IPS DF 6.9 (cell line): Measurements from ENCODE around the gene DENND5B.
"Not testable (repeated sequence)": the region's sequence is repeated elsewhere in the genome, so short reads cannot be mapped to it uniquely, and the experiment has no call there.

Source experiments
- DNase-seq: peaks from one replicate; pipeline ENCODE4 v3.0.0-alpha.2; 2013; ENCODE audit warnings: low read depth, low spot score
- H3K27ac ChIP-seq: one replicate; pipeline ENCODE4 v1.5.1; 2013; ENCODE audit warnings: low read length, control low read depth
- H3K27me3 ChIP-seq: 2 replicates; pipeline ENCODE4 v1.6.1; 2013; ENCODE audit warnings: mild to moderate bottlenecking, low read length; ENCODE audit not compliant: control insufficient read depth, insufficient read depth
- H3K36me3 ChIP-seq: 2 replicates; pipeline ENCODE4 v1.6.1; 2013; ENCODE audit warnings: low read length; ENCODE audit not compliant: control insufficient read depth, insufficient read depth
- H3K4me1 ChIP-seq: 2 replicates; pipeline ENCODE4 v1.6.1; 2013; ENCODE audit warnings: low read length; ENCODE audit not compliant: control insufficient read depth, insufficient read depth
- H3K4me3 ChIP-seq: 2 replicates; pipeline ENCODE4 v1.5.1; 2013; ENCODE audit warnings: mild to moderate bottlenecking, low read length
- H3K9me3 ChIP-seq: 2 replicates; pipeline ENCODE4 v1.6.1; 2013; ENCODE audit warnings: low read length, inconsistent platforms; ENCODE audit not compliant: control insufficient read depth, insufficient read depth
- WGBS: extraction: QIAGEN DNeasy Blood & Tissue Kit; methylation state at CpG from one replicate; pipeline ENCODE4 v1.1.7; 2013; ENCODE audit warnings: mixed read lengths, missing lambda C conversion rate; ENCODE audit not compliant: insufficient read length, insufficient coverage; 5-methylcytosine and 5-hydroxymethylcytosine counted together

The DENND5B gene

DNA sequence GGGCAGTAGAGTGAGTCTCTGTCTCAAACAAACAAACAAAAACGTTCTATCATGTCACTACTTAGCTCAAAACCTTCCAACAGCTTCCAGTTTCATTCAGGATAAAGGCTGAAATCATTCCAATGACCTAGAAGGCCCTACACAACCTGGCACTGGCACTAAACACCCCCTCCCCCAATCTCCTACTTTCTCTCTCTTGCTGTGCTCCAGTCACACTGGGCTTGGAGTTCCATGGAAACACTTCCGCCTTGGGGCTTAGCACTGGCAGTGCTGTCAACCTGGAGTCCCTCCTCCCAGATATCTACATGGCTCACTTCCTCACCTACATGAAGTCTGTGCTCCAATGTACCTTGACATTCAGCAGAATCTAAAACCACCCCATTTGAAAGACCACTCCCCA lies 199.9 kb downstream of the DENND5B start:
- no peaks in the 10 kb centered on the region for H3K9me3 ChIP-seq
- no CpG with 5 or more reads among the region's 2 CpGs for WGBS

DNA sequence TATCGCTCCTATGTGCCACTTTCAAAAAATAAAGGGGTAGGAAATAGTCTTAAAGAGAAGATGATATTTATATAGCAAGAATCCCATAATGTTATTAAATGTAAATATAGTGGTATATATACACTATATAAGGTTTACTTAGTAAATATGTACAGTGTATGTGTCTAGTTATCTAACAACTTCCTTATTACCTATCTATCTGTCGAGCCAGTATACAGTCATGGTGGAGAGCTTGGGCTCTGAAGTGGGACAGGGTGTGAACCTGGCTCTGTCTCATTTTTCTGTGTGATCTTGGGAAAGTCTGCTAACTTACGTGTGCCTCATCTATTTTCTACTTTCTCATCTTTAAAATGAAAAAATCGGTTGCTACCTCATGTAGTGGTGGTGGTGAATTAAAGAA lies 202.2 kb downstream of the DENND5B start:
- Histone ChIP-seq H3K4me1 (peaks cover 5% of the 10 kb centered on the region; the same call in 1 of the 2 replicates), H3K4me3 (no peak overlapping the region), H3K27me3 (no peaks in the 10 kb centered on the region), H3K36me3 (no peaks in the 10 kb centered on the region), H3K27ac (no peak overlapping the region), H3K9me3 (no peaks in the 10 kb centered on the region)
- DNase-seq, result no peak
- WGBS, result no CpG with 5 or more reads among the region's 4 CpGs

More for the DNA sequence above, 199.9 kb downstream of the DENND5B start:
- no peak overlapping the region for H3K27ac ChIP-seq
- H3K4me3 ChIP-seq, result no peak overlapping the region
- H3K27me3 ChIP-seq, result no peaks in the 10 kb centered on the region
- no peaks in the 10 kb centered on the region for H3K36me3 ChIP-seq
- no peak for DNase-seq
- H3K4me1 ChIP-seq, result peaks cover 2% of the 10 kb centered on the region; the same call in 1 of the 2 replicates

DNA sequence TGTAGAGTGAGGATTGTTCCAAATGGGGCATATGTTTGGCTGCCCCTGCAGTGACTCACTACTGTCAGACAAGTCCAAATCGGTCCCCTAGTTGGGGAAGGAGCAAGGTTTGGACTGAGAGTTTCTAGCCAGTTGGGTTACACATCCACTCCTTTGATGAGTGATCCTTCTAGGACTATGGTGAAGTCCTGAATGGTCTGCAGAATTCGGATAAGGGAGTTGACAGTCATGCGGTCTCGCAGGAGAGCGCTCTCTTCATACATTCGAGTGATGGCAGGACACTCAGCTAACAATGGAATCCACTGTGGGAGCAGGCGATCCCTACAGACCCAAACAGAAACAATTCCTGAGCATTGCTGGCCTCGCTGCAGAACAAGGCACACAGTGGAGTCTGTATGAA lies 203.5 kb downstream of the DENND5B start:
- Histone ChIP-seq H3K4me3 (no peak overlapping the region), H3K36me3 (no peaks in the 10 kb centered on the region), H3K9me3 (no peaks in the 10 kb centered on the region), H3K27ac (no peak overlapping the region), H3K4me1 (peaks cover 5% of the 10 kb centered on the region; the same call in 1 of the 2 replicates), H3K27me3 (no peaks in the 10 kb centered on the region)
- WGBS, result no CpG with 5 or more reads among the region's 8 CpGs
- DNase-seq, result no peak

DNA sequence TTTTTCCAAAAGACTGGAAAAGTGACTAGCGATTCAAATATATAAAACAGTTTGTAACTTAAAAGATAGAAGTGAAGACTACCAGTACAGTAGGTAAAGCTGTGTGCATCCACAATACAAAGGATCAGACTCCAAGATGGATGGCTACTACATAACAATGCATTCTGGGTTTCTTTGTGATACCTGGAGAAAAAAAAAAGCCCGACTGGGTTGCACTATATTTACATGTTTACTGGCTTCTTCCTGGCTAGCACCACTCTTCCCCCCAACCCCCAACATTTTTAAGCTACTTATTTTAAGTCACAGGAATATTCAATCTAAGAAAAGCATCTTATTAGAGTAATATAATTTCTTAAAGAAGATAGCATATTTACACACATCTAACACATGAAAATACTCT lies 203.9 kb downstream of the DENND5B start:
- WGBS, result no CpG with 5 or more reads among the region's 2 CpGs
- Histone ChIP-seq H3K4me1 (peaks cover 5% of the 10 kb centered on the region; the same call in 1 of the 2 replicates), H3K36me3 (no peaks in the 10 kb centered on the region), H3K9me3 (no peaks in the 10 kb centered on the region), H3K4me3 (no peak overlapping the region), H3K27ac (no peak overlapping the region), H3K27me3 (no peaks in the 10 kb centered on the region)
- no peak for DNase-seq

- Histone ChIP-seq H3K9me3 (no peaks in the 10 kb centered on the region), H3K4me1 (peaks cover 5% of the 10 kb centered on the region; the same call in 1 of the 2 replicates), H3K4me3 (no peak overlapping the region; the same call in 1 of the 2 replicates), H3K27ac (peak overlapping the region; percentile 34), H3K27me3 (no peaks in the 10 kb centered on the region), H3K36me3 (no peaks in the 10 kb centered on the region)
- no CpG with 5 or more reads among the region's 2 CpGs for WGBS
- DNase-seq, result peak; percentile 94
Measured at GRCh38 chr12:31386364-31386777, 204.6 kb downstream of the DENND5B start.

DNA sequence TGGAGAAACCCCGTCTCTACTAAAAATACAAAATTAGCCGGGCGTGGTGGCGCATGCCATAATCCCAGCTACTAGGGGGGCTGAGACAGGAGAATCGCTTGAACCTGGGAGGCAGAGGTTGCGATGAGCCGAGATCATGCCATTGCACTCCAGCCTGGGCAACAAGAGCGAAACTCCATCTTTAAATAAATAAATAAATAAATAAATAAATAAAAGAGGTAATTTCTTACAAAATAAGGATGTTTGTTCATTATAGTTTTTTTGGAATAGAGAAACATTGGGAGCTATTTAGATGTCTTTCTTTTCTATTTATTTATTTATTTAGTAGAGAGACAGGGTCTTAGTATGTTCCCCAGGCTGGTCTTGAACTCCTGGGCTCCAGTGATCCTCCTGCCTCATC lies 213.7 kb downstream of the DENND5B start:
- no CpG with 5 or more reads among the region's 8 CpGs for WGBS
- H3K4me1 ChIP-seq, H3K9me3 ChIP-seq, H3K27ac ChIP-seq, H3K4me3 ChIP-seq, DNase-seq, H3K27me3 ChIP-seq, H3K36me3 ChIP-seq: not testable (repeated sequence)

- not testable (repeated sequence) for H3K27ac ChIP-seq, H3K36me3 ChIP-seq, H3K4me1 ChIP-seq, H3K4me3 ChIP-seq, DNase-seq, H3K9me3 ChIP-seq, H3K27me3 ChIP-seq
- no CpG with 5 or more reads among the region's 6 CpGs for WGBS
Measured at GRCh38 chr12:31375422-31375821, 215.5 kb downstream of the DENND5B start.

GRCh38 chr12:31371256-31371620 lies 219.7 kb downstream of the DENND5B start:
- Histone ChIP-seq H3K4me3 (peak overlapping the region; percentile 4; the same call in 1 of the 2 replicates), H3K36me3 (no peaks in the 10 kb centered on the region), H3K27ac (no peak overlapping the region), H3K4me1 (peaks cover 5% of the 10 kb centered on the region; the same call in 1 of the 2 replicates), H3K27me3 (no peaks in the 10 kb centered on the region), H3K9me3 (no peaks in the 10 kb centered on the region)
- no peak for DNase-seq
- WGBS, result no CpG with 5 or more reads among the region's 2 CpGs

GRCh38 chr12:31370531-31371255 lies 220.2 kb downstream of the DENND5B start:
- Histone ChIP-seq H3K9me3 (no peaks in the 10 kb centered on the region), H3K36me3 (no peaks in the 10 kb centered on the region), H3K4me3 (peak overlapping the region; percentile 4; the same call in 1 of the 2 replicates), H3K4me1 (peaks cover 5% of the 10 kb centered on the region; the same call in 1 of the 2 replicates), H3K27ac (peak overlapping the region; percentile 51), H3K27me3 (no peaks in the 10 kb centered on the region)
- WGBS, result no CpG with 5 or more reads among the region's 10 CpGs
- no peak for DNase-seq

DNA sequence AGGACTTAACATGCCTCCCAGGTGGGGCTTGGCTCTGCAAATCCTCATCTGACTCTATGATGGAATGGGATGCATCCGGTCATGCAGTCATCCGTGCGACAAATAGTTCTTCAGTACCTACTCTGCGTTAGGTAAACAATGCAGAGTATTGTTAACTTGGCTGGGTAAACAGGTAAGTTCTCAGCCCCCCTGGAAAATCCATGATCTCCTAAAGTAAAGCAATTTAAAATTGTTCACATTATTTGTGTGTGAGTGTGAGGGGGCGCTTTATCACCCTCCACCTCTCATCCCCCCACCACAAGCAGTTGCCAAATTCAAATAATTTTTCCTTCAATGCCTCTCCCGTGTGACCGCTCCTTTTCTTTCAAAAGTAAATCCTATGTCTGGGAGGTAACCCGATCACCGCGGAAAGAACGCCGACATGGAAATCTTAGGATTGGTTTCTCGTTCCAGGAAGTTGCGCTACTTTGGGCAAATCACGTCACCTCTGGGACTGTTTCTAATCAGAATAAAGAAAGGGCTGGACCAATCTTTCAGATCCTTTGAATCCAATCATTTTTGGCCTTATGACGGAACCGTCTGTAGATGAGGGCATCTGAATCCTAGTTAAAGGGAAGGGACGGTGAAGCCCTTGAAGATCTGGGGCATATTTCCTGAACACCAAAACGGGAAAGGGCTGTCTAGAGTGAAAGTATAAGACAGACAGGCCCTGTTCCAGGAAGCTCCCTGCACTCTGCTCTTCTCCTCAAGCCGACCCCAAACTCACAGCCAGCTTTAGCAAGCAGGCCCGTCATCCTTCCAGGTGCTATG lies 221.0 kb downstream of the DENND5B start:
- WGBS, result no CpG with 5 or more reads among the region's 21 CpGs
- H3K4me1 ChIP-seq, result peaks cover 5% of the 10 kb centered on the region; the same call in 1 of the 2 replicates
- no peaks in the 10 kb centered on the region for H3K27me3 ChIP-seq
- H3K4me3 ChIP-seq, result no peak overlapping the region
- H3K36me3 ChIP-seq, result no peaks in the 10 kb centered on the region
- peak overlapping the region; percentile 51 for H3K27ac ChIP-seq
- DNase-seq, result no peak
- no peaks in the 10 kb centered on the region for H3K9me3 ChIP-seq
